A549 (cell line): ENCODE results near the gene DYRK3.

ENCODE experiments used
- CHD4 ChIP-seq: fragments of 200-600 bp; sonication (generic); IDR thresholded peaks from 2 replicates; pipeline ENCODE4 v1.6.1; 2016; ENCODE audit warnings: antibody characterized with exemption, mild to moderate bottlenecking, borderline replicate concordance
- ESRRA ChIP-seq: fragments of 150-350 bp; IDR thresholded peaks from 2 replicates; pipeline ENCODE4 v1.6.1; 2014; ENCODE audit warnings: mild to moderate bottlenecking, low read length, borderline replicate concordance
- JUNB ChIP-seq: fragments of >200 bp; sonication (Bioruptor Twin); formaldehyde crosslinking; IDR thresholded peaks from 2 replicates; pipeline ENCODE4 v1.6.1; 2016
- NFE2L2 ChIP-seq: fragments of 150-350 bp; conservative IDR thresholded peaks from 2 replicates; pipeline ENCODE4 v1.6.1; 2014; ENCODE audit warnings: low read length
- NPAS2 ChIP-seq: fragments of 250-450 bp; sonication (Bioruptor Pico); IDR thresholded peaks from 2 replicates; pipeline ENCODE4 v1.8.0; 2022; ENCODE audit warnings: mild to moderate bottlenecking, moderate library complexity, borderline replicate concordance
- RAD21 ChIP-seq, 2 experiments: fragments of >200 bp in 1 of 2; sonication (Bioruptor Twin) in 1 of 2; formaldehyde crosslinking in 1 of 2; IDR thresholded peaks in 1 of 2; conservative IDR thresholded peaks in 1 of 2; 2 replicates in 1 of 2; 3 replicates in 1 of 2; pipeline ENCODE4 v1.6.1; 2012 to 2018; ENCODE audit warnings: inconsistent platforms in 1 of 2
- RCOR1 ChIP-seq: fragments of 150-350 bp; IDR thresholded peaks from 2 replicates; pipeline ENCODE4 v1.6.1; 2014; ENCODE audit warnings: antibody characterized with exemption, low read length, low read depth
- TF ChIP-seq, protein P1 (sequence below): IDR thresholded peaks from 2 replicates; pipeline ENCODE4 v1.6.1; 2012
- TF ChIP-seq, protein P2 (sequence below): fragments of >200 bp; sonication (Bioruptor Twin); formaldehyde crosslinking; IDR thresholded peaks from 3 replicates; pipeline ENCODE4 v1.5.1; 2016
- TF ChIP-seq, protein P3 (sequence below): fragments of 200-600 bp; sonication (generic); IDR thresholded peaks from 2 replicates; pipeline ENCODE4 v1.6.1; 2016; ENCODE audit warnings: antibody characterized with exemption, mild to moderate bottlenecking, moderate library complexity

DNA sequence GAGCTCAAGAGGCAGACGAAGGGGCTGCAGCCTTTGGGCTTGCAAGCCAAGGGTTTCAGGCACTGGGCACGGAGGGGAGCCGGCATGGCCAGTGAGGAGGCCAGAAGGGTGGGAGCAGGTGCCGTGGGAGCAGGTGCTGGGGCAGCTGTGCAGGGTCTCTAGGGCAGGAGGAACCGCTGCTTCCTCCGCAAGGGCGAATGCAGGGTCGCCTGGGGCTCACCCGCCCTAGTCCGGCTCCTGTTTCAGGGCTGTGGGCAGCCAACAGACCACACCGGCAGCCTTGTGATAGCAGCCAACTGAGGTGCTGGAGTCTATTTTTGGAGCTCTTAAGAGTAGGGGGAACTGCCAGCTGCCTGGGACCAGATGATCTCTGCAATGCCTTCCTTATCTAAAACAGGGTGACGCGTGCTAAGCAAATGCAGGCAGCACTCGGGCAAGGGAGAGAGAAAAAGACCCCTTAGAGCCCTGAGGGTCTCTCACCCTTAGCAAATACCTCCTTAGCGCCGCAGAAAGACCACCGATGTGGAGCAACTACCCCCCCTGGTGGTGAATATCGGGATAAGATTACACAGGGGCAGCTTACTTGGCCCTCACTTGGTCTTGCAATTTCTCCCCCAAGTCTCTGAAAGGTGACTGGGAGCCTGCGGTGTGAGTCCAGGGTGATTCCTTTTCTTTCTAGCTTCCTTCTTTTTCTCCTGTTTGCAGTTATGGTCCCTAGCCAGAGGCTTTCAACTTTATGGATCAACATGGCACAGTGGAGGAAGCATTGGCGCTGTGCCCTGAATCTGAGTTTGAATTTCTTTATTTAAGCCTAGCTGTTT is 28.7 kb downstream of the DYRK3 start:
- TF ChIP-seq, protein P1, sequence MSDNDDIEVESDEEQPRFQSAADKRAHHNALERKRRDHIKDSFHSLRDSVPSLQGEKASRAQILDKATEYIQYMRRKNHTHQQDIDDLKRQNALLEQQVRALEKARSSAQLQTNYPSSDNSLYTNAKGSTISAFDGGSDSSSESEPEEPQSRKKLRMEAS, result no peak
- TF ChIP-seq, protein P2, sequence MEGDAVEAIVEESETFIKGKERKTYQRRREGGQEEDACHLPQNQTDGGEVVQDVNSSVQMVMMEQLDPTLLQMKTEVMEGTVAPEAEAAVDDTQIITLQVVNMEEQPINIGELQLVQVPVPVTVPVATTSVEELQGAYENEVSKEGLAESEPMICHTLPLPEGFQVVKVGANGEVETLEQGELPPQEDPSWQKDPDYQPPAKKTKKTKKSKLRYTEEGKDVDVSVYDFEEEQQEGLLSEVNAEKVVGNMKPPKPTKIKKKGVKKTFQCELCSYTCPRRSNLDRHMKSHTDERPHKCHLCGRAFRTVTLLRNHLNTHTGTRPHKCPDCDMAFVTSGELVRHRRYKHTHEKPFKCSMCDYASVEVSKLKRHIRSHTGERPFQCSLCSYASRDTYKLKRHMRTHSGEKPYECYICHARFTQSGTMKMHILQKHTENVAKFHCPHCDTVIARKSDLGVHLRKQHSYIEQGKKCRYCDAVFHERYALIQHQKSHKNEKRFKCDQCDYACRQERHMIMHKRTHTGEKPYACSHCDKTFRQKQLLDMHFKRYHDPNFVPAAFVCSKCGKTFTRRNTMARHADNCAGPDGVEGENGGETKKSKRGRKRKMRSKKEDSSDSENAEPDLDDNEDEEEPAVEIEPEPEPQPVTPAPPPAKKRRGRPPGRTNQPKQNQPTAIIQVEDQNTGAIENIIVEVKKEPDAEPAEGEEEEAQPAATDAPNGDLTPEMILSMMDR, result peak; percentile 86
- TF ChIP-seq JUNB, result no peak
- TF ChIP-seq ESRRA, result no peak
- no peak for TF ChIP-seq NPAS2 (CRISPR knock-in tag)
- no peak for TF ChIP-seq CHD4
- no peak for TF ChIP-seq NFE2L2
- TF ChIP-seq, protein P3, sequence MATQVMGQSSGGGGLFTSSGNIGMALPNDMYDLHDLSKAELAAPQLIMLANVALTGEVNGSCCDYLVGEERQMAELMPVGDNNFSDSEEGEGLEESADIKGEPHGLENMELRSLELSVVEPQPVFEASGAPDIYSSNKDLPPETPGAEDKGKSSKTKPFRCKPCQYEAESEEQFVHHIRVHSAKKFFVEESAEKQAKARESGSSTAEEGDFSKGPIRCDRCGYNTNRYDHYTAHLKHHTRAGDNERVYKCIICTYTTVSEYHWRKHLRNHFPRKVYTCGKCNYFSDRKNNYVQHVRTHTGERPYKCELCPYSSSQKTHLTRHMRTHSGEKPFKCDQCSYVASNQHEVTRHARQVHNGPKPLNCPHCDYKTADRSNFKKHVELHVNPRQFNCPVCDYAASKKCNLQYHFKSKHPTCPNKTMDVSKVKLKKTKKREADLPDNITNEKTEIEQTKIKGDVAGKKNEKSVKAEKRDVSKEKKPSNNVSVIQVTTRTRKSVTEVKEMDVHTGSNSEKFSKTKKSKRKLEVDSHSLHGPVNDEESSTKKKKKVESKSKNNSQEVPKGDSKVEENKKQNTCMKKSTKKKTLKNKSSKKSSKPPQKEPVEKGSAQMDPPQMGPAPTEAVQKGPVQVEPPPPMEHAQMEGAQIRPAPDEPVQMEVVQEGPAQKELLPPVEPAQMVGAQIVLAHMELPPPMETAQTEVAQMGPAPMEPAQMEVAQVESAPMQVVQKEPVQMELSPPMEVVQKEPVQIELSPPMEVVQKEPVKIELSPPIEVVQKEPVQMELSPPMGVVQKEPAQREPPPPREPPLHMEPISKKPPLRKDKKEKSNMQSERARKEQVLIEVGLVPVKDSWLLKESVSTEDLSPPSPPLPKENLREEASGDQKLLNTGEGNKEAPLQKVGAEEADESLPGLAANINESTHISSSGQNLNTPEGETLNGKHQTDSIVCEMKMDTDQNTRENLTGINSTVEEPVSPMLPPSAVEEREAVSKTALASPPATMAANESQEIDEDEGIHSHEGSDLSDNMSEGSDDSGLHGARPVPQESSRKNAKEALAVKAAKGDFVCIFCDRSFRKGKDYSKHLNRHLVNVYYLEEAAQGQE, result no peak
- TF ChIP-seq RCOR1, result no peak
- TF ChIP-seq RAD21 (conservative IDR thresholded peaks at IDR 0.05 in 1 of 2, IDR thresholded peaks at IDR 0.05 in 1 of 2), result peak; percentile 82 to 87
